Measurements from ENCODE around the gene ZCCHC3.
A peak's percentile ranks its signal among the peaks of the same experiment; 100 is the strongest.

ZCCHC3 gene

DNA sequence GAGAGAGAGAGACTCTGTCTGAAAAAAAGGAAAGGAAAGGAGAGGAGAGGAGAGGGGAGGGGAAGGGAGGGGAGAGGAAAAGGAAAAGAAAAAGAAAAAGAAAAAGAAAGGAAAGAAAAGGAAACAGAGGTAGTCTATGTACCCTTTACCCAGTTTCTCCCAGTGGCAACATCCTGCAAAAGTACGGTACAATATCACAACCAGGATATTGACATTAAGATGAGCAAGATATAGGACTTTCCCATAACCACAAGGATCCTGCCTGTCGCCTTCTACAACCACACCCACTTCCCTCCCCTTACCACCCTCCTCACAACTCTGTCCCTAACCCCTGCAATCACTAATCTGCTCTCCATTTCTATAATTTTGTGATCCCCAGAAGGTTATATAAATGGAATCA, 10.9 kb upstream of the ZCCHC3 start:
- H3K9me3 ChIP-seq (ENCODE audit: control insufficient read depth in 1 of 2, low read length in 2 of 2): no peaks in the 10 kb centered on the region
- H3K4me3 ChIP-seq (ENCODE audit: low read depth in 1 of 2, low read length in 2 of 2): no peak overlapping the region
- H3K27me3 ChIP-seq (ENCODE audit: low read depth, low read length): no peaks in the 10 kb centered on the region
- H3K36me3 ChIP-seq (ENCODE audit: control insufficient read depth in 1 of 2, insufficient read depth in 2 of 2, low read length in 2 of 2): peaks cover 6 to 10% of the 10 kb centered on the region in 2 donors
- H3K27ac ChIP-seq (ENCODE audit: low read length): no peak overlapping the region
- H3K4me1 ChIP-seq (ENCODE audit: control insufficient read depth in 1 of 2, insufficient read depth in 2 of 2, low read length in 2 of 2): peaks cover 0 to 7% of the 10 kb centered on the region in 2 donors

DNA sequence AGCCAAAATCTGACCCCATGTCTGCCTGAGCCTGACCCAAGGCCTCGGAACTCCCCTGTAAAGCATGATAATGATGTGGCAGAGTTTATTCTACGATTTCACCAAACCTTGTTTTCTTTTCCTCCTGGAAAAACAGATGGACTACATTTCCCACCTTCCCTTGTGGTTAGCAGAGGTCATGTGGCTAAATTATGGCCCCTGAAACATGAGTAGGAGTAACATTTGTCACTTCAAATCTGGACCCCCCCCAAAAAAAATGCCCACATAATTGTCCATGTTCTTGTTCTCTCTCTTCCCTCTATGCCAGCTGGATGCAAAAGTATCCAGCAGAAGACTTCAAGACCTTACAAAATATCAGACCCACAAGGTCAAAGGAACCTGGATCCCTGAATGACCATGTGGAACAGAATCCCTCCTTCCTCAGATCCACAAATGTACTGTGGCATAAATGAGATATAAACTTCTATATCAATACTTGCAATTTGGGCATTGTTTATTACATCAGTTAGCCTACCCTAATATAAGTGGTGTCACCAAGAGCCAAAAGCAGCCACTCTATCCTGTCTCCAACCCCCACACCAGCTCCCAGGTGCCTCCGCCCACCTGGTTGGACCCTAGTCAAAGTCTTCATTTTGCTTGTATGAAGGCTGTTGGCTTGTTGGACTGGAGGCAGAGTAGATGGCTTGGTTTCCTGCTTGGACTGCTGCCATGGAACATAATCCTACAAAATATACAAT, 8.2 kb upstream of the ZCCHC3 start:
- Histone ChIP-seq H3K36me3 (ENCODE audit: control insufficient read depth in 1 of 2, insufficient read depth in 2 of 2, low read length in 2 of 2) (no peaks in the 10 kb centered on the region), H3K4me1 (ENCODE audit: control insufficient read depth in 1 of 2, insufficient read depth in 2 of 2, low read length in 2 of 2) (peaks cover 0 to 7% of the 10 kb centered on the region in 2 donors), H3K27me3 (ENCODE audit: low read depth, low read length) (no peaks in the 10 kb centered on the region), H3K4me3 (ENCODE audit: low read depth in 1 of 2, low read length in 2 of 2) (peak overlapping the region in 1 of 2 donors; percentile 92), H3K9me3 (ENCODE audit: control insufficient read depth in 1 of 2, low read length in 2 of 2) (no peaks in the 10 kb centered on the region), H3K27ac (ENCODE audit: low read length) (no peak overlapping the region)

DNA sequence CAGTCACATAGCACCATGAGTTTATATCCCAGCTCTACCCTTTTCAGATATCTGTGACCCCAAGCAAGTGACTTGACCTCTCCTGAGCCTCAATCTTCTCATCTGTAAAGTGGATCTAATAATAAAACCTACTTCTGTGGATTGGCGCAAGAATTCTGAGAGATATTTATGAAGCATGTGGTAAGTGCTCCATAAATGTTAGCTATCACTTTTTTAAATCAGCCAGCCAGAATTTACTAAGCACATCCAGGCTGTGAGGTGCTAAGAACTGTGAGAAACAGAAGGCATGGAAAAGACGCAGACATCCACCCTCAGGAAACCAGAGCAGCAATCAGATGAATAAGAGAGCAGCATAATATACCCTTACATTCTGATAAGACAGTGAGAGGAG, 7.7 kb upstream of the ZCCHC3 start:
- Histone ChIP-seq H3K4me1 (ENCODE audit: control insufficient read depth in 1 of 2, insufficient read depth in 2 of 2, low read length in 2 of 2) (peaks cover 0 to 7% of the 10 kb centered on the region in 2 donors), H3K27ac (ENCODE audit: low read length) (peak overlapping the region; percentile 81), H3K36me3 (ENCODE audit: control insufficient read depth in 1 of 2, insufficient read depth in 2 of 2, low read length in 2 of 2) (no peaks in the 10 kb centered on the region), H3K9me3 (ENCODE audit: control insufficient read depth in 1 of 2, low read length in 2 of 2) (no peaks in the 10 kb centered on the region), H3K4me3 (ENCODE audit: low read depth in 1 of 2, low read length in 2 of 2) (peak overlapping the region; percentile 86 to 92), H3K27me3 (ENCODE audit: low read depth, low read length) (no peaks in the 10 kb centered on the region)

DNA sequence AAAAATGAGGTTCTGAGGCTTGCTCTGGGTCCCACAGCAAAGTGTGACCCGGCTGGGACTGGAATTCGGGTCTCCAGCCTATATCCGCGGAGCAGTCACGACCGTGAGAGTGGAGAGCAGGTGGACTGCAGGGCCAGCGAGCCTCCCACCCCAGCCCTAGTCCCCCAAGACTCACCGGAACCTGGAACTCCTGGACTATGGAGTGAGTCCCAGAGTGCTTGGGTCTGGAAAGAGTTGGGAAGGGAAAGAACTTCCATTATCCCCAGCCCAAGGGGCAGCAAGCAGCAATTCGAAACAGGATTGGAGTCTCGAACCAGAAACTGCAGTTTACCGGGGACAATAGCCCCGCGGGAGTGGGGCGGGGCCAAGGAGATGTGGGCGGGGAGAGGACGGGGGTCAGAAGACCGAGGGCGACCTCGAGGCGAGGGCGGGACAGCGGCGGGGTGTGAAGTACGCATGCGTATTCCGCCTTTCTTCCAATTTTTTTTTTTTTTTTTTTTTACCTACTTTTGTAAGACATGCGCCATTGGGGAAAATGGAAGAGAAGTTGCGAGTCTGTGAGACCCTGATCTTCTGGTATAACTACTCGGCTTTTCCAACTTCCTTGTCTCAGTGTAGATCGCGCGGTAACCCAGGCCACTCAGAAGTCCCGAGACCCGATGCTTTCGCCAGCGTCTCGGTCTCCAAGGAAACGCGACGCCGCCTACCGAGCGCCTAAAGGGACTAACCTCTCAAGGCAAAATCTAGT, 7.1 kb upstream of the ZCCHC3 start, which contains the start of gene C20orf96:
C20orf96 (minus strand) TSS at position 667 of the 748 bp plus-strand sequence; CDS start at position 527, 140 bp downstream.
- Histone ChIP-seq H3K4me1 (ENCODE audit: control insufficient read depth in 1 of 2, insufficient read depth in 2 of 2, low read length in 2 of 2) (peaks cover 0 to 7% of the 10 kb centered on the region in 2 donors), H3K4me3 (ENCODE audit: low read depth in 1 of 2, low read length in 2 of 2) (peak within 1 kb of the TSS; percentile 86 to 92), H3K27me3 (ENCODE audit: low read depth, low read length) (no peaks in the 10 kb centered on the region), H3K36me3 (ENCODE audit: control insufficient read depth in 1 of 2, insufficient read depth in 2 of 2, low read length in 2 of 2) (no peaks in the 10 kb centered on the region), H3K9me3 (ENCODE audit: control insufficient read depth in 1 of 2, low read length in 2 of 2) (no peaks in the 10 kb centered on the region), H3K27ac (ENCODE audit: low read length) (peak within 1 kb of the TSS; percentile 81)

DNA sequence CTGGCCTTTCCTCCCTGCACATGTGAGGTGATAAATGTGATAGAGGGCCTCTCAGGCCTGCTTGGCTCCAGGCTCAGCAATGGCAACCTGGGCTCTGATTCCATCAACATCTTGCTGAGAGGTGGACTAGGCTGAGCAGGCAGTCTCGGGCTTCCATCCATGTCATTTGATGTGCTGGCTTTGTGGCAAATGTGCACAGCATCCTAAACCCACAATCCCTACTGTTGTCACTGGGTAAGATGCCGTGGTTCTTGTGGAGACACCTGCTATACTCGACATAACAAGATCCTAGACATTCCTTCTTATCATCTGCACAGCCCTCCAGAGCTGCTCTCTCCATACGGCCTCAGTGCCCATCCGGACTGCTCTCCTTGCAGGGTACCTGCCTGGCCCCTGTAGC, 2.8 kb upstream of the ZCCHC3 start:
- Histone ChIP-seq H3K27me3 (ENCODE audit: low read depth, low read length) (no peaks in the 10 kb centered on the region), H3K36me3 (ENCODE audit: control insufficient read depth in 1 of 2, insufficient read depth in 2 of 2, low read length in 2 of 2) (no peaks in the 10 kb centered on the region), H3K4me3 (ENCODE audit: low read depth in 1 of 2, low read length in 2 of 2) (no peak overlapping the region), H3K4me1 (ENCODE audit: control insufficient read depth in 1 of 2, insufficient read depth in 2 of 2, low read length in 2 of 2) (peaks cover 10 to 18% of the 10 kb centered on the region in 2 donors), H3K9me3 (ENCODE audit: control insufficient read depth in 1 of 2, low read length in 2 of 2) (no peaks in the 10 kb centered on the region), H3K27ac (ENCODE audit: low read length) (no peak overlapping the region)

DNA sequence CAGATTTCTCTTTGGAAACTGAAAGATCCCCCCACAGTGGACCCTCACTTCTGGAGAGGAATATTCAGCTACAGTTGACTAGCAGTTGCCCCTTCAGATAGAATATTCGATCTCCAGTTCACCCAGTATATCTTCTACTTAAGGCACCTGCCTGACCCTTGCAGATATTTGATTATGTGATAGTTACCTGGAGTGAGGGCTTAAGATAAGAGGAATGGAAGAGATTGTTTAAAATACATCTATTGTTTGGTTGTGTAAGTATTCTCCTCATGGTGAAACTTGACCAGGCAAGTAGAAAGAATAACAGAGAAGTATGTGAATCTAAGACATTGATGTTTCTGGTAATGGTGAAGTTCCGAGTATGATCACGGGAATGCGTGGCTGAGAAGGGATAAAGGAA, 1.6 kb upstream of the ZCCHC3 start:
- peaks cover 22 to 26% of the 10 kb centered on the region in 2 donors for H3K4me1 ChIP-seq (ENCODE audit: control insufficient read depth in 1 of 2, insufficient read depth in 2 of 2, low read length in 2 of 2)
- no peaks in the 10 kb centered on the region for H3K9me3 ChIP-seq (ENCODE audit: control insufficient read depth in 1 of 2, low read length in 2 of 2)
- no peaks in the 10 kb centered on the region for H3K36me3 ChIP-seq (ENCODE audit: control insufficient read depth in 1 of 2, insufficient read depth in 2 of 2, low read length in 2 of 2)
- H3K4me3 ChIP-seq (ENCODE audit: low read depth in 1 of 2, low read length in 2 of 2): no peak overlapping the region
- no peak overlapping the region for H3K27ac ChIP-seq (ENCODE audit: low read length)
- H3K27me3 ChIP-seq (ENCODE audit: low read depth, low read length): no peaks in the 10 kb centered on the region

DNA sequence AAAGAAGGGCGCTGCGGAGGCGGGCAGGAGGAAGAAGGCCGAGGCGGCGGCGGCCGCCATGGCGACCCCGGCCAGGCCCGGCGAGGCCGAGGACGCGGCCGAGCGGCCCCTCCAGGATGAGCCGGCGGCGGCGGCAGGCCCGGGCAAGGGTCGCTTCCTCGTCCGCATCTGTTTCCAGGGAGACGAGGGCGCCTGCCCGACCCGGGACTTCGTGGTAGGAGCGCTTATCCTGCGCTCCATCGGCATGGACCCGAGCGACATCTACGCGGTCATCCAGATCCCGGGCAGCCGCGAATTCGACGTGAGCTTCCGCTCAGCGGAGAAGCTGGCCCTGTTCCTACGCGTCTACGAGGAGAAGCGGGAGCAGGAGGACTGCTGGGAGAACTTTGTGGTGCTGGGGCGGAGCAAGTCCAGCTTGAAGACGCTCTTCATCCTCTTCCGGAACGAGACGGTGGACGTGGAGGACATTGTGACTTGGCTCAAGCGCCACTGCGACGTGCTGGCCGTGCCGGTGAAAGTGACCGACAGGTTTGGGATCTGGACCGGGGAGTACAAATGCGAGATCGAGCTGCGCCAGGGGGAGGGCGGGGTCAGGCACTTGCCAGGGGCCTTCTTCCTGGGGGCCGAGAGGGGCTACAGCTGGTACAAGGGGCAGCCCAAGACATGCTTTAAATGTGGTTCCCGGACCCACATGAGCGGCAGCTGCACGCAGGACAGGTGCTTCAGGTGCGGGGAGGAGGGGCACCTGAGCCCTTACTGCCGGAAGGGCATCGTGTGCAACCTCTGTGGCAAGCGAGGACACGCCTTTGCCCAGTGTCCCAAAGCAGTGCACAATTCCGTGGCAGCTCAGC, 780 bp downstream of the ZCCHC3 start:
- H3K4me3 ChIP-seq (ENCODE audit: low read depth in 1 of 2, low read length in 2 of 2): peak overlapping the region; percentile 95 to 97
- H3K9me3 ChIP-seq (ENCODE audit: control insufficient read depth in 1 of 2, low read length in 2 of 2): no peaks in the 10 kb centered on the region
- peaks cover 28 to 39% of the 10 kb centered on the region in 2 donors for H3K4me1 ChIP-seq (ENCODE audit: control insufficient read depth in 1 of 2, insufficient read depth in 2 of 2, low read length in 2 of 2)
- no peaks in the 10 kb centered on the region for H3K27me3 ChIP-seq (ENCODE audit: low read depth, low read length)
- H3K36me3 ChIP-seq (ENCODE audit: control insufficient read depth in 1 of 2, insufficient read depth in 2 of 2, low read length in 2 of 2): no peaks in the 10 kb centered on the region
- peak overlapping the region; percentile 95 for H3K27ac ChIP-seq (ENCODE audit: low read length)

DNA sequence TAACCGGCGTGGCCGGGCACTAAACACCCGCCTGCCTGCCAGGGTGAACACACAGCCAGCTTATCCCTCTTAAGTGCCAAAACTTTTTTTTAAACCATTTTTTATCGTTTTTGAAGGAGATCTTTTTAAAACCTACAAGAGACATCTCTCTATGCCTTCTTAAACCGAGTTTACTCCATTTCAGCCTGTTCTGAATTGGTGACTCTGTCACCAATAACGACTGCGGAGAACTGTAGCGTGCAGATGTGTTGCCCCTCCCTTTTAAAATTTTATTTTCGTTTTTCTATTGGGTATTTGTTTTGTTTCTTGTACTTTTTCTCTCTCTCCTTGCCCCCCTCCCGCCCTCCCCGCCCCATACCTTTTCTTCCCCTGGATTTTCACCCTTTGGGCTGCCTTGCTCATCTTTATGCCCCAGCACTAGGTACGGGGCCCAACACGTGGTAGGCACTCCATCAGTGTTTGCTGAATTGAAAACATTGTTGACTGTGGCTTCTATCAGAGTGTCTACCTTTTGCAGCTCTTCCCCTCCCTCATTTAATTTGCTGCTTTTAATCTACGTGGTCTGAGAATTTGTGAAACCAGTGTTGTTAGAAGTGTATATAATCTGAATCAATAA, 1.5 kb downstream of the ZCCHC3 start:
- Histone ChIP-seq H3K36me3 (ENCODE audit: control insufficient read depth in 1 of 2, insufficient read depth in 2 of 2, low read length in 2 of 2) (no peaks in the 10 kb centered on the region), H3K4me3 (ENCODE audit: low read depth in 1 of 2, low read length in 2 of 2) (peak overlapping the region; percentile 95 to 97), H3K4me1 (ENCODE audit: control insufficient read depth in 1 of 2, insufficient read depth in 2 of 2, low read length in 2 of 2) (peaks cover 28 to 39% of the 10 kb centered on the region in 2 donors), H3K27me3 (ENCODE audit: low read depth, low read length) (no peaks in the 10 kb centered on the region), H3K9me3 (ENCODE audit: control insufficient read depth in 1 of 2, low read length in 2 of 2) (no peaks in the 10 kb centered on the region), H3K27ac (ENCODE audit: low read length) (peak overlapping the region; percentile 95)

DNA sequence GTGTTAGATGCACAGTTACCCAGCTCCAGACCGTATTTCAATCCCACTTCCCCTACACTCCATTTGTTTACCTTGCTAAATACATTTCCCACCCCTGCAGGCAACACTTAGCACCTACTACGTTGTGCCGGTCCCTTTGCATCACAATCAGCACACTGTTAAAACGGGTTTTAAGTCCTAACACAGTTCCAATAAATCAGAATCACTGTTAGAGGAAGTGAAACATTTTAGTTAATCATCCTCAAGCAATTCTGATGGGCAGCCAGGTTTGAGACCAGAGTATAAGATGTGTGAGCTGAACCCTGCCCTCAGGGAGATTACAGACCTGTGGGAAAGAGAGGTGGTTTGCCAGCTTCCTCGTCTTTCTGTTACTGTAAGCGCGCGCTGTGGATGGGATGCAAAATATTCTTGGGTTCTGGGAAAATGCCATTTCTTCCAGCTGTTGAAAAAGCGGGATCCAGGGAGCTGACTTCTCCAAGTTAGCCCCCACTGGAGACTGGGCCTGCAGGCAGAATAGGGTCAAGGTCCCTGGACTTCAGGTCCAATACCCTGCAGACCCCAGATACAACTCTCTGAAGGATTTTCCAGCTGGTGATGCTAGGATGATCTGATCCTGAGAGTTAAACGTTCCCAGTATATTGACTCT, 3.1 kb downstream of the ZCCHC3 start:
- H3K27ac ChIP-seq (ENCODE audit: low read length): peak overlapping the region; percentile 19
- no peaks in the 10 kb centered on the region for H3K36me3 ChIP-seq (ENCODE audit: control insufficient read depth in 1 of 2, insufficient read depth in 2 of 2, low read length in 2 of 2)
- H3K4me3 ChIP-seq (ENCODE audit: low read depth in 1 of 2, low read length in 2 of 2): peak overlapping the region; percentile 28 to 97
- H3K9me3 ChIP-seq (ENCODE audit: control insufficient read depth in 1 of 2, low read length in 2 of 2): no peaks in the 10 kb centered on the region
- no peaks in the 10 kb centered on the region for H3K27me3 ChIP-seq (ENCODE audit: low read depth, low read length)
- H3K4me1 ChIP-seq (ENCODE audit: control insufficient read depth in 1 of 2, insufficient read depth in 2 of 2, low read length in 2 of 2): peaks cover 28 to 39% of the 10 kb centered on the region in 2 donors
